ENCODE data around the gene LCP2. TPM values are rescaled to one million over a fixed set of nuclear protein-coding genes. Genes with fewer than 3 reads are reported as not detected.

The LCP2 gene
- total and polyA plus RNA-seq, 2 of the 4 experiments (the other 2 are of a cell fraction), result not detected

- TF ChIP-seq MAFK (IDR thresholded peaks at IDR 0.05; ENCODE audit: low read depth, low read length) (no peak), MXI1 (IDR thresholded peaks at IDR 0.05; ENCODE audit: borderline replicate concordance, low read depth, low read length) (no peak)
These were observed 35.2 kb downstream of the LCP2 start (continued) for GRCh38 chr5:170262061-170263045.

- H2BK5ac ChIP-seq (ENCODE audit: low read depth, low read length, poor library complexity, severe bottlenecking), result no peak overlapping the region
- H2AK5ac ChIP-seq (ENCODE audit: low read depth, low read length), result no peak overlapping the region
- H3K18ac ChIP-seq (ENCODE audit: low read depth, low read length), result no peak overlapping the region
- H2AK9ac ChIP-seq (replicated peaks; ENCODE audit: low read depth, low read length, poor library complexity), result no peak overlapping the region
- H3K36me3 ChIP-seq (ENCODE audit: control insufficient read depth, insufficient read depth, low read length), result no peaks in the 10 kb centered on the region
- ATAC-seq (ENCODE audit: low read depth) (no peak), DNase-seq (no peak)
- H3K9me1 ChIP-seq (ENCODE audit: insufficient read depth, low read length), result no peaks in the 10 kb centered on the region
- POLR2A ChIA-PET (ENCODE audit: unreplicated experiment), result no interaction called here
- no peak overlapping the region for H4K8ac ChIP-seq (ENCODE audit: low read depth in 2 of 2, low read length in 2 of 2)
- H3K27me3 ChIP-seq (ENCODE audit: control insufficient read depth, insufficient read depth, low read length), result peaks cover 4% of the 10 kb centered on the region
- H3K27ac ChIP-seq (ENCODE audit: insufficient read depth, low read length), result no peak overlapping the region
- H3K4me1 ChIP-seq (ENCODE audit: control insufficient read depth, insufficient read depth, low read length), result no peaks in the 10 kb centered on the region
- H3K4me2 ChIP-seq (ENCODE audit: low read depth, low read length), result no peak overlapping the region
- no peak overlapping the region for H3K9ac ChIP-seq (ENCODE audit: low read depth, low read length)
- CTCF ChIA-PET, result interaction anchor here (1.0 kb wide), 1 partner anchor 15 kb away, joined by 3 read pairs; no protein-coding TSS in a partner anchor
- no peaks in the 10 kb centered on the region for H4K20me1 ChIP-seq (ENCODE audit: insufficient read depth, low read length)
- intact Hi-C loops (cut with micrococcal nuclease), result loop anchor here (10.0 kb wide), 1 partner anchor 363 kb away; no protein-coding TSS in a partner anchor
- H2AFZ ChIP-seq (replicated peaks; ENCODE audit: low read length, poor library complexity), result no peak overlapping the region
- H3K56ac ChIP-seq (ENCODE audit: extremely low read depth, insufficient read depth, low read length), result no peak overlapping the region
- no peak overlapping the region for H3K23ac ChIP-seq (ENCODE audit: low read depth, low read length)
- H2BK20ac ChIP-seq (ENCODE audit: low read depth, low read length), result no peak overlapping the region
- no peak overlapping the region for H3K4me3 ChIP-seq (ENCODE audit: insufficient read depth, low read depth, low read length)
- H2BK15ac ChIP-seq (ENCODE audit: low read depth, low read length), result no peak overlapping the region
- no peak for TF ChIP-seq ELK1 (IDR thresholded peaks at IDR 0.05; ENCODE audit: borderline replicate concordance, low read depth, low read length)
- TF ChIP-seq CEBPB (IDR thresholded peaks at IDR 0.05; ENCODE audit: low read depth, low read length), result no peak
- TF ChIP-seq NFE2L2 (IDR thresholded peaks at IDR 0.05; ENCODE audit: low read depth, low read length), result no peak
- TF ChIP-seq USF2 (IDR thresholded peaks at IDR 0.05; ENCODE audit: low read depth, low read length), result no peak
- in situ Hi-C loops (cut with MboI; ENCODE audit: low sequenced_read_pairs), result no loop called here
- dilution Hi-C loops (cut with HindIII; ENCODE audit: low sequenced_read_pairs, unreplicated experiment), result no loop called here
- BruUV-seq (replicated peaks), result no TSS peak
- no peak overlapping the region for H4K5ac ChIP-seq (ENCODE audit: low read depth, low read length)
- no peak overlapping the region for H3K14ac ChIP-seq (replicated peaks; ENCODE audit: low read depth, low read length)
- H3K9me3 ChIP-seq (ENCODE audit: control insufficient read depth, insufficient read depth, low read length), result no peaks in the 10 kb centered on the region
- no CpG with 5 or more reads among the region's 3 CpGs for WGBS, 2 experiments (ENCODE audit: extremely low coverage in 2 of 2, insufficient read length in 1 of 2)
- H3K79me1 ChIP-seq (ENCODE audit: low read depth in 1 of 2, low read length in 2 of 2), result no peaks in the 10 kb centered on the region
- no peak overlapping the region for H2BK120ac ChIP-seq (ENCODE audit: low read depth, low read length)
- no peak overlapping the region for H3K4ac ChIP-seq (ENCODE audit: low read depth, low read length)
- H4K91ac ChIP-seq (ENCODE audit: insufficient read depth, low read depth, low read length), result no peak overlapping the region
These were observed 36.0 kb downstream of the LCP2 start for GRCh38 chr5:170261528-170262043.
